Mucosa of stomach (tissue), 1 donor: ENCODE results near the gene C16orf78.

Experiments used
- H3K27me3 ChIP-seq: one replicate; pipeline ENCODE4 v1.7.0; 2013; ENCODE audit warnings: mild to moderate bottlenecking, low read length; ENCODE audit not compliant: control insufficient read depth, insufficient read depth
- H3K36me3 ChIP-seq: one replicate; pipeline ENCODE4 v1.7.0; 2013; ENCODE audit warnings: low read length; ENCODE audit not compliant: control insufficient read depth, insufficient read depth
- H3K4me1 ChIP-seq: one replicate; pipeline ENCODE4 v1.7.0; 2013; ENCODE audit warnings: mild to moderate bottlenecking, low read length; ENCODE audit not compliant: control insufficient read depth, insufficient read depth
- H3K4me3 ChIP-seq: one replicate; pipeline ENCODE4 v1.7.0; 2013; ENCODE audit warnings: low read length
- H3K9ac ChIP-seq: one replicate; pipeline ENCODE4 v1.7.0; 2013; ENCODE audit warnings: mild to moderate bottlenecking, low read length, moderate library complexity
- H3K9me3 ChIP-seq: one replicate; pipeline ENCODE4 v1.7.0; 2013; ENCODE audit warnings: mild to moderate bottlenecking, low read length, moderate library complexity; ENCODE audit not compliant: control insufficient read depth
- donor health status: Pancreatic carcinoma.

C16orf78 gene

GRCh38 chr16:49373504-49373903 lies at the start of gene C16orf78:
TSS of gene C16orf78 (plus strand) at chr16:49373804. CDS start at chr16:49373940, 136 bp downstream.
- no peaks in the 10 kb centered on the region for H3K4me1 ChIP-seq
- no peak within 1 kb of the TSS for H3K9ac ChIP-seq
- H3K27me3 ChIP-seq: peaks cover 3% of the 10 kb centered on the region
- H3K36me3 ChIP-seq: no peaks in the 10 kb centered on the region
- H3K9me3 ChIP-seq: no peaks in the 10 kb centered on the region
- no peak within 1 kb of the TSS for H3K4me3 ChIP-seq

- Histone ChIP-seq H3K27me3 (no peaks in the 10 kb centered on the region), H3K36me3 (no peaks in the 10 kb centered on the region), H3K4me1 (no peaks in the 10 kb centered on the region), H3K9ac (no peak overlapping the region), H3K9me3 (no peaks in the 10 kb centered on the region), H3K4me3 (no peak overlapping the region)
Measured at GRCh38 chr16:49324703-49325102, 48.9 kb upstream of the C16orf78 start.

- Histone ChIP-seq H3K4me3 (no peak overlapping the region), H3K9me3 (no peaks in the 10 kb centered on the region), H3K27me3 (no peaks in the 10 kb centered on the region), H3K4me1 (no peaks in the 10 kb centered on the region), H3K9ac (no peak overlapping the region), H3K36me3 (no peaks in the 10 kb centered on the region)
Measured at GRCh38 chr16:49327466-49327865, 46.1 kb upstream of the C16orf78 start.

GRCh38 chr16:49328325-49328724 lies 45.3 kb upstream of the C16orf78 start:
- Histone ChIP-seq H3K9ac (no peak overlapping the region), H3K4me3 (no peak overlapping the region), H3K4me1 (no peaks in the 10 kb centered on the region), H3K36me3 (no peaks in the 10 kb centered on the region), H3K9me3 (no peaks in the 10 kb centered on the region), H3K27me3 (no peaks in the 10 kb centered on the region)

GRCh38 chr16:49330562-49331201 lies 42.9 kb upstream of the C16orf78 start:
- H3K27me3 ChIP-seq: no peaks in the 10 kb centered on the region
- no peaks in the 10 kb centered on the region for H3K9me3 ChIP-seq
- no peaks in the 10 kb centered on the region for H3K36me3 ChIP-seq
- H3K9ac ChIP-seq: no peak overlapping the region
- no peaks in the 10 kb centered on the region for H3K4me1 ChIP-seq
- H3K4me3 ChIP-seq: no peak overlapping the region

- H3K27me3 ChIP-seq: no peaks in the 10 kb centered on the region
- no peak overlapping the region for H3K9ac ChIP-seq
- H3K4me3 ChIP-seq: no peak overlapping the region
- H3K9me3 ChIP-seq: no peaks in the 10 kb centered on the region
- no peaks in the 10 kb centered on the region for H3K36me3 ChIP-seq
- no peaks in the 10 kb centered on the region for H3K4me1 ChIP-seq
Measured at GRCh38 chr16:49332589-49333258, 40.9 kb upstream of the C16orf78 start.

GRCh38 chr16:49333259-49333597 lies 40.4 kb upstream of the C16orf78 start:
- Histone ChIP-seq H3K4me3 (no peak overlapping the region), H3K36me3 (no peaks in the 10 kb centered on the region), H3K4me1 (no peaks in the 10 kb centered on the region), H3K9ac (no peak overlapping the region), H3K27me3 (no peaks in the 10 kb centered on the region), H3K9me3 (no peaks in the 10 kb centered on the region)

- H3K27me3 ChIP-seq: no peaks in the 10 kb centered on the region
- no peaks in the 10 kb centered on the region for H3K4me1 ChIP-seq
- H3K9ac ChIP-seq: no peak overlapping the region
- no peaks in the 10 kb centered on the region for H3K9me3 ChIP-seq
- no peak overlapping the region for H3K4me3 ChIP-seq
- no peaks in the 10 kb centered on the region for H3K36me3 ChIP-seq
Measured at GRCh38 chr16:49335828-49336227, 37.8 kb upstream of the C16orf78 start.

- H3K27me3 ChIP-seq: no peaks in the 10 kb centered on the region
Measured at GRCh38 chr16:49336581-49336980, 37.0 kb upstream of the C16orf78 start.

GRCh38 chr16:49337814-49338350 lies 35.7 kb upstream of the C16orf78 start:
- no peak overlapping the region for H3K9ac ChIP-seq
- no peaks in the 10 kb centered on the region for H3K36me3 ChIP-seq

More at GRCh38 chr16:49336581-49336980, 37.0 kb upstream of the C16orf78 start:
- no peak overlapping the region for H3K9ac ChIP-seq
- no peak overlapping the region for H3K4me3 ChIP-seq
- no peaks in the 10 kb centered on the region for H3K9me3 ChIP-seq
- no peaks in the 10 kb centered on the region for H3K4me1 ChIP-seq
- no peaks in the 10 kb centered on the region for H3K36me3 ChIP-seq

GRCh38 chr16:49338611-49339265 lies 34.9 kb upstream of the C16orf78 start:
- no peaks in the 10 kb centered on the region for H3K27me3 ChIP-seq
- H3K36me3 ChIP-seq: no peaks in the 10 kb centered on the region
- no peaks in the 10 kb centered on the region for H3K9me3 ChIP-seq

More at GRCh38 chr16:49337814-49338350, 35.7 kb upstream of the C16orf78 start:
- H3K9me3 ChIP-seq: no peaks in the 10 kb centered on the region
- H3K4me1 ChIP-seq: no peaks in the 10 kb centered on the region
- no peak overlapping the region for H3K4me3 ChIP-seq
- no peaks in the 10 kb centered on the region for H3K27me3 ChIP-seq

GRCh38 chr16:49340466-49340865 lies 33.1 kb upstream of the C16orf78 start:
- Histone ChIP-seq H3K27me3 (no peaks in the 10 kb centered on the region), H3K9me3 (no peaks in the 10 kb centered on the region), H3K4me1 (no peaks in the 10 kb centered on the region), H3K9ac (no peak overlapping the region), H3K4me3 (no peak overlapping the region), H3K36me3 (no peaks in the 10 kb centered on the region)

More at GRCh38 chr16:49338611-49339265, 34.9 kb upstream of the C16orf78 start:
- no peak overlapping the region for H3K4me3 ChIP-seq
- H3K4me1 ChIP-seq: no peaks in the 10 kb centered on the region
- H3K9ac ChIP-seq: no peak overlapping the region
